22Rv1 (cell line): ENCODE data around the gene NCOA4.
"Not testable (repeated sequence)": the region's sequence is repeated elsewhere in the genome, so short reads cannot be mapped to it uniquely, and the experiment has no call there.

Source experiments
- H3K27ac ChIP-seq: fragments of 450-650 bp; 2 replicates; pipeline ENCODE4 v1.5.1; 2017
- ZFX ChIP-seq: fragments of 450-650 bp; IDR thresholded peaks from 2 replicates; pipeline ENCODE4 v1.6.1; 2017; ENCODE audit warnings: antibody characterized with exemption, borderline replicate concordance
- TF ChIP-seq, protein P1 (sequence below): fragments of 450-650 bp; IDR thresholded peaks from 2 replicates; pipeline ENCODE4 v1.5.1; 2017; ENCODE audit warnings: mild to moderate bottlenecking

NCOA4 gene

DNA sequence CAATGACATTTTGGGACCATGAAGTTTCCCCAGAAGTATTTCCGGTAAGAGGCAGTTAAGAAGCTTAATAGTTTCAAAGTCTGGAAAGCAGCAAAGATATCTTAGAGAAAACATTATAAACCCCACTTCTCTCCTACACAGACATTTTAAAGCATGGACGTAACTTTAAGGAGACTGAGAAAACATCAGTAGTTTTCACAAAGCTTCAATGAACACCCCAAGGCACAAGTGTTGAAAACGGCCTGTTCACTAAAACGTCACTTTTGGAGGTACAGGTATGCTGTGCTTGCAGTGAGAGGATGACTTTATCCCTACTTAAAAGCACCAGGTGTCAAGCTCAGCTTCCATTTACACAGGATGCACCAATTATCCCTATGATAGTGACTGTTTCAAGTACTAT is 25.0 kb downstream of the NCOA4 start:
- TF ChIP-seq, protein P1, sequence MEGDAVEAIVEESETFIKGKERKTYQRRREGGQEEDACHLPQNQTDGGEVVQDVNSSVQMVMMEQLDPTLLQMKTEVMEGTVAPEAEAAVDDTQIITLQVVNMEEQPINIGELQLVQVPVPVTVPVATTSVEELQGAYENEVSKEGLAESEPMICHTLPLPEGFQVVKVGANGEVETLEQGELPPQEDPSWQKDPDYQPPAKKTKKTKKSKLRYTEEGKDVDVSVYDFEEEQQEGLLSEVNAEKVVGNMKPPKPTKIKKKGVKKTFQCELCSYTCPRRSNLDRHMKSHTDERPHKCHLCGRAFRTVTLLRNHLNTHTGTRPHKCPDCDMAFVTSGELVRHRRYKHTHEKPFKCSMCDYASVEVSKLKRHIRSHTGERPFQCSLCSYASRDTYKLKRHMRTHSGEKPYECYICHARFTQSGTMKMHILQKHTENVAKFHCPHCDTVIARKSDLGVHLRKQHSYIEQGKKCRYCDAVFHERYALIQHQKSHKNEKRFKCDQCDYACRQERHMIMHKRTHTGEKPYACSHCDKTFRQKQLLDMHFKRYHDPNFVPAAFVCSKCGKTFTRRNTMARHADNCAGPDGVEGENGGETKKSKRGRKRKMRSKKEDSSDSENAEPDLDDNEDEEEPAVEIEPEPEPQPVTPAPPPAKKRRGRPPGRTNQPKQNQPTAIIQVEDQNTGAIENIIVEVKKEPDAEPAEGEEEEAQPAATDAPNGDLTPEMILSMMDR: no peak
- no peak for TF ChIP-seq ZFX
- no peak overlapping the region for H3K27ac ChIP-seq

DNA sequence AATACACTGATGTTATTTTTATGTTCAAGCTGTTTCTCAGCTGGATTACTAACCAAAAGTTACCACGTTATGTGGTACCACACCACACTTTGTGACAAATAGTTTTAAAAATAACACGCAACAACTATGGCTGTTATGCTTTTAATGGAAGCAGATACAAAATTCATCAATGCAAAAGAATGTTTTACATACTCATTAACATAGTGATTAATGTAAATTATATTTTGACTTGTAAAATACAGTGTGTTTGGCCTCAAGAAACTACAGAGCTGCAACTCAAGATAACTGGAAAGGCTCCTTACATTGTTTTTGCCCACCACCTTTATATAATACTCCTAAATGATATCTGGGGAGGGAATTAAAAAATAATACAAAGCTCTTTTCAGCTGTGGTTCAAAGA is 25.5 kb downstream of the NCOA4 start:
- TF ChIP-seq, protein P1: no peak
- TF ChIP-seq ZFX: no peak
- H3K27ac ChIP-seq: no peak overlapping the region

DNA sequence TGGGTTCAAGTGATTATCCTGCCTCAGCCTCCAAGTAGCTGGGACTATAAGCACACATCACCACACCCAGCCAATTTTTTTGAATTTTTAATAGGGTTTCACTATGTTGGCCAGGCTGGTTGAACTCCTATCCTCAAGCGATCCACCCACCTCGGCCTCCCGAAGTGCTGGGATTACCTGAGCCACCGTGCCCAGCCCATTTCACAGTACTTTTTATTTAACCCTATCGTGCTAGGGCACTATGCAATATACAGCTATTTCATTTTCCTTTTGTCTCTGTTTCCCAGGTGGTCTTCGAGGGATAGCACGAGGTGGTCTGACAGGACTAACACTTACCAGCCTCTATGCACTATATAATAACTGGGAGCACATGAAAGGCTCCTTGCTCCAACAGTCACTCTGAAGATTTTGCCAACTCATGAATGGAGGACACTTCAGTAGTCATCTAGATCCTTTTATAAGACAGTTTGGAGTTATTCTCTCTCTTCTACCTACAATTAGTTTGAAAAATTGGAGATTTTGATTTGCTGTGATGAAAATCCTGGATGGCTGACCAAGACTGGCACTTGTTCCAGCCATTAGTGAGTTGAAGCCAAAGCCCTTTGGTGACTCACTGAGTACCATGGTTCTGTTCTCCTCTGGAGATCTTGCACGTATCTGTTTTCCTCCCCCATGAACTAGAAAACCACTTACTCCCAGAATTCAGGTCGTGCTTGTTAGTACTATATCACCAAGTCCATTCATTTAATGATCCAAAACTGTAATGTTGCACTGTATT is 27.3 kb downstream of the NCOA4 start:
- H3K27ac ChIP-seq: no peak overlapping the region
- no peak for TF ChIP-seq ZFX
- TF ChIP-seq, protein P1: no peak

DNA sequence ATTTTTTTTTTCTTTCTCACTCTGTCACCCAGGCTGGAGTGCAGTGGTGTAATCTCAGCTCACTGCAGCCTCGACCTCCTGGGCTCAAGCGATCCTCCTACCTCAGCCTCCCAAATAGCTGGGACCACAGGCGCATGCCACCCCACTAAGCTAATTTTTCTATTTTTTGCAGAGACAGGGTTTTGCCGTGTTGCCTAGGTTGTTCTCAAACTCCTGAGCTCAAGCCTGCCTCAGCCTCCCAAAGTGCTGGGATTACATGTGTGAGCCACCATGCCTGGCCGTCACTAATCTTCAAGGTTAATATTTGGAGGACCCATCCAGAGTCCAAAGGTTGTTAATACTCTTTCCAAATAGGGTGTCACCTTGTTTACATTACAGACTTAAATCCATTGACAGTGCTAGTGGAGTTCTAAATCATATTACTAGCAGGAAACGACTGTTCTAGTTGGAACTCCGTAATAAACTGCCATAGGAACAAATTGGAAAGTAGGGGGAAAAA is 28.2 kb downstream of the NCOA4 start:
- H3K27ac ChIP-seq: not testable (repeated sequence)

DNA sequence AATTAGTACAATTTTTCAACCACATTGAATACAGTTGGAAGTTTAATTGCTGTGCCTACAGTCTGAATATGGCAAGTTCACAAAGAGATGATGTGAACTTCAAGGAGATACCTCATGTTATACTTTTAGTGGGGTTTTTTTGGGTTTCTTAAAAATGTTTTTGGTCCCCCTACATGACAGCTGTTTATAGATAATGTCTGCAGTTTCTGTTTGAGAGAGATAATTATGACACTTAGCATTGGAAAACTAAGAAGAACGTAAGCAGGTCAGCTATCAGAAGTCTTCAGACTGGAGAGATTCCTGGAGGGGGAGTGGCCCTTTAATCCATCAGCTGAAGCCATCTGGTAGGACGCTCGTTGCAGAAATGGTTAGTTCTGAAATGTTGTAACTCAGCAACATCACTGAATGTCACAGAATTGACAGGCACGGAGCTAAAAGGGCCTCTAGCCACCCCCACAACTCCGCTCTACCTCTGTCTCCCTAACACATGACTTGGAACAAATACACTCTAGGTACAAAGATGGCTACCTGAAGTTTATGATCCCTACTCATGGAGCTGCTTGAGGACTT is 29.2 kb downstream of the NCOA4 start:
- no peak overlapping the region for H3K27ac ChIP-seq

DNA sequence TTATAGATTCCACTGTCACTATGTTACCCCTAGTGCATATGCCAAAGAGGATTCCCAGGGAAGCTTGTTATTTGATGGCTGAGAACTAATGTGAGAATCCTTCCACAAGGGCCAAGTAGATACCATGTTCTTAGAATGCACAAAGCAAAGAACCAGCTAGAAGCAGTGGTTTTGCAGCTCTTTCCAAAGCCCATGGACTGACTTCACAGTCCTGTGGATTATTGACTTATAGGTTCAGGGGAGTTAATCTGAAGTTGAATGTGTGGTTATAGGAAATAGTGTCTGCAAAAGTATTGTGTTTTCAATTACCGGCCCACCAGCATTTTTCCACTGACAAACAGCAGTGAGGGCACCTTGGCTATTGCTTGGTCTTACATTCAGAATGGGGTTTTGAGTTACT is 29.9 kb downstream of the NCOA4 start:
- H3K27ac ChIP-seq: no peak overlapping the region
- TF ChIP-seq, protein P1: no peak
- no peak for TF ChIP-seq ZFX

More for the DNA sequence above, 29.2 kb downstream of the NCOA4 start:
- TF ChIP-seq, protein P1: no peak
- no peak for TF ChIP-seq ZFX

DNA sequence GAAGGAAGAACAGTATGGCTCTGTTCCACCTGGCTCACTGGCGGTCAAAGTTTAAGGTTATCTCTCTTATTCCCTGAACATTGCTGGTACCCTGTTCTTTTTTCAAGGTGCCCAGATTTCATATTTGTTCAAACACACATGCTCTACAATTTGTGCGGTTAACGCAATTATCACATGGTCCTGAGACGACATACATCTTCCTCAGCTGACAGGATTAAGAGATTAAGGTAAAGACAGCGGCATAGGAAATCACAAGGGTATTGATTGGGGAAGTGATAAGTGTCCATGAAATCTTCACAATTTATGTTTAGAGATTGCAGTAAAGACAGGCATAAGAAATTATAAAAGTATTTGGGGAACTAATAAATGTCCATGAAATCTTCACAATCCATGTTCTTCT is 30.5 kb downstream of the NCOA4 start:
- not testable (repeated sequence) for H3K27ac ChIP-seq

DNA sequence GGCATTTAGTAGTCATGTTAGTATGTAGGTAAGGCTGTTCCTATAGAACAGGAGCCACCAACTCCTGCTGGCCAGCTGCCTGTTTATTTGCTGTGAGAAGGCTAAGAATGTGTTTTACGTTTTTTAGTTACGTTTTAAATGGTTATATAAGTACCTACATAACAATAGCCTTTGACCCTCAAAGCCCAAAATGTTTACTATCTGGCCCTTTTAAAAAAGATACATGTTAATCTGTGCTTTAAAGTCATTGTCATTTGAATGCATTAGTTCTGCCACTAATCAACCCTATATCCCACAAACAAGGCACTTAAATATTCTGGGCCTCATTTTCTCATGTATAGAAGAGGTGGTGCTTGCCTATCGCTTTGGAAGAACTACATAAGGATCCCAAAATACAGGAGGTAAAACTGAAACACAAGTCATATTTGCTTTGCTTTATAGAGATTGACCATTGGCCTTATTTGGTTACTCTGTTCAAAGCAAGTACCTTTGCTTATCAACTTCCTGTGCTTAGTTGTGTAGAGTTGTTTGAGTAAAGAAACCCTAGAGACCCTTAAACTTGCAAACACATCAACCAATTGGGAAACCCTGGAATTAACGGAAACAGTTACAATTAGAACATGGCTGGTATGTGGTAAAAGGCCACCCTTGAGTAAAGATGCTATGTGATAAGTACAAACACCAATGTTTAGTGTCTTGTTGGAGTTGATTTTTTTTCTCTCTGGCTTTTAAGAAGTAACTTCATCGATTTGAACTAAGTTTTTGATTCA is 32.2 kb downstream of the NCOA4 start:
- H3K27ac ChIP-seq: no peak overlapping the region
- no peak for TF ChIP-seq ZFX
- TF ChIP-seq, protein P1: no peak
